Stimulated activated CD8-positive, alpha-beta memory T cell treated with anti-CD3 and anti-CD28 coated beads, Interleukin-12 subunit alpha, Interleukin-12 subunit beta, amount 100 ng/mL, for 24 hours (primary cell): ENCODE data around the gene SLAMF8.

Source experiments
- DNase-seq: peaks from one replicate; pipeline ENCODE4 v3.0.0-alpha.2; 2020; ENCODE audit errors: extremely low read depth

Gene SLAMF8

DNA sequence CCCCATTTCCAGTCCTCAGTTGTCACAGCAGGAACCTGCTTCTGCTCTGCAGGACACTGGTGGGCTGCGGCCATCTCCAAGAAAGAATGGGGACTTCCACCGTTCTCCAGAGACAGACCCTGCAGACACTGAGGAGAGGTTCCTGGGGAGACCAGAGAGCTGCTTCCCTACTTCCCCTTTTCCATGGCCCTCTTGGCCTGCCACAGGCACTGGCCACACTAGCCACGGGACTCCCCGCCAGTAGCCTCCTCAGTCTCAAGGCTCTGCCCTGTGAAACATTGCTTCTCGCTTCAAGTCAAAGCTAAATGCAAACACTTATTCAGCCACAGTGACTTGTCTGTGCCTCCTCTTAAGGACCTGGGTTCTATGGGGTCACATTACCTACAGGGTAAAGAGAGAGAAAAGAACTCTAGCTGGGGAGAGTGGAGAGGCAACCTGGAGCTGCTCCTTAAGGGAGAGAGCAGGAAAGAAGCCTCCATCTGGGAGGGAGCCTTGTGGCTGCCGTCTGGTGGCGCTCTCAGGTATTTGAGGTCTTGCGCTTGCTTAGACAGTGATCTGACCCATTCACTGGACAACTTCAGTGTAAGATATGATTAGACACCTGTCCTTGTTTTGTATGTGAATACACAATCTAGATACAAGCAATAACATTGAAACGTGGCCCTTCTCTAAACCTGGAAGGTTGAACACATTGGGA, 5.4 kb upstream of the SLAMF8 start:
- DNase-seq = no peak

DNA sequence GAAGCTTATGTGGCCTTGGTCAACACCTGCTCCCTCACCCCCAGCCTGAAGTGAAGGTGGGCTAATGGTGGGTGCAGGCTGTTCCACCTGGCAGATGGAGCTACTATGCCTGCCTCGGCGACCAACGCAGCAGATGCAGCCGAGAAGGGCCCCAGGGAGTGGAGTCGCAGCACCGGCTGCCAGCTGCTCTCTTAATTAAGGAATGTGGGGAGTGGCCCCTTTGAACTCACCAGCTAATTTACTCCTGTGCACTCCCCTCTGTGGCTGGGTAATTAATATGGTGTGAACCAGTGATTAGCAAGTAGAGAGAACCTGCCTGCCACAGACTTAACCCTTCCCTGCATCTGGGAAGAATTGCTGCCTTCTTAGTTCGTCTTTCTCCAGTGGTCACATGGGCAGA, 3.3 kb upstream of the SLAMF8 start:
- no peak for DNase-seq

DNA sequence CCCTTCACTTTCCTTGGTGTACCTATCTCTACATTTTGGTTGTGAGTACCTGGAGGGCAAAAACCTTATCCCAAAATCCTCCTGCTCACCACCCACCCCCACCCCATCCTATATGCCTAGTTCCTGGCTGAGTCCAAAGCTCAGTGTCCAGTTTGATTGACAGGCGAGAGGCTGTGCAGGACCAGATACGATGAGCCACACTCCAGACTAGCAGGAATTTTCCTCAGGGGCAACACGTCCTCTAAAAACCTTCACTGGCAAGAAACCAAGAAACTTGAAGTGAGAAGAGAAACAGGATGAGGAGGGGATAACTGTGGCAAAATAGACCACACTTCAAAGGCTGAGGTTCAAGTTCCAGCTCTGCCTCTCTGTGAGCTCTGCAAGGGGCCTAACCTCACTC, 1.1 kb upstream of the SLAMF8 start:
- no peak for DNase-seq

DNA sequence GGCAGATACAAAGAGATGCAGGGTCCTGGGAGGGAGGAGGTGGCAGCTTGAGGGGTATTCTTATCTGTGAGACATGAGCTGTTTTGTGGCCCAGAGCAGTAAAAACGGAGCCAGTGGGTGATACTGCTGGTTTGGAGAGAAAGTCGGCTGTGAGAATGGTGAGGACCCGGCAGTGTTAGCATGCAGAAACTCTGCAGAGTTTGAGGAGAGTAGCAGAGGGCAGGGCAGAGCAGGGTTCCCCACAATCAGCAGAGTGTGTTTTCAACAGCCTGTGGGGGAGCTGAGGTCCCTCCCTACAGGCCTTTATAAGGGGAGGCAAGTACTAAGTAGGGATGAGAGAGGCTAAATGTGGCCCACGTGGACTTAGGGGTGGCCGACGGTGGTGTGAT, 423 bp downstream of the SLAMF8 start:
- DNase-seq = no peak

DNA sequence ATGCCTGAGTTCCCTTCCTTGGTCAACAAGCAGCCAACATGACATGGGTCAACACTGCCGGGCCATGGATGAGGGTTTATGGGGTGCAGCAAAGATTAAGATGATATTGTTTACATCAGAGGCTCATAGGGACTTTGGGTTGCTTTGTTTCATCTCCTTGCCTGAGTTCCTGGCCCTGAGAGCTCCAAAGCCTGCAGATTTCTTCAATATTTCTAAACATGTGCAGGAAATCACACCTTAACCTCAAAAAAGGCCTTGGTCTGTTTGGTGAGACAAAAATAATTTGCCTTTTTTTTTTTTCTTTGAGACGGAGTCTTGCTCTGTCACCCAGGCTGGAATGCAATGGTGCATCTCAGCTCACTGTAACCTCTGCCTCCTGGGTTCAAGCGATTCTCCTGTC, 876 bp downstream of the SLAMF8 start:
- DNase-seq = no peak

DNA sequence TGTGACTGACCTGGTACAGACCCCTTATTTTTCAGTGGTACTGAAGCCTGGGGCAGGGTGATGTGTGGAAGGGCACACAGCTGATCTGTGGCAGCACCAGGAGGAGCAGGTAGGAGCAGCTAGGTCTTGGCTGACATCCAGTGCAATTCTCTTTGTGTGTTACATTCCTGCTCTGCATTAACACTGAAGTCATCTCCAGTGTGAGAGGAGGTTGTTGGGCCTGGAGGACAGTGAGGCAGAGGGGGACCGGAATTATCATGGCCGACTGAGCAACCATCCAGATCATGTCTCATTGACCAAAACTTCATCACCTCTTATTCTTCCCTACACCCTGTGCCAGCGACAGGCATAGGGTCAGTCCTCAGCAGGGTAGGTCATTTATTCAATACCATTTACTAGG, 1.5 kb downstream of the SLAMF8 start:
- no peak for DNase-seq

DNA sequence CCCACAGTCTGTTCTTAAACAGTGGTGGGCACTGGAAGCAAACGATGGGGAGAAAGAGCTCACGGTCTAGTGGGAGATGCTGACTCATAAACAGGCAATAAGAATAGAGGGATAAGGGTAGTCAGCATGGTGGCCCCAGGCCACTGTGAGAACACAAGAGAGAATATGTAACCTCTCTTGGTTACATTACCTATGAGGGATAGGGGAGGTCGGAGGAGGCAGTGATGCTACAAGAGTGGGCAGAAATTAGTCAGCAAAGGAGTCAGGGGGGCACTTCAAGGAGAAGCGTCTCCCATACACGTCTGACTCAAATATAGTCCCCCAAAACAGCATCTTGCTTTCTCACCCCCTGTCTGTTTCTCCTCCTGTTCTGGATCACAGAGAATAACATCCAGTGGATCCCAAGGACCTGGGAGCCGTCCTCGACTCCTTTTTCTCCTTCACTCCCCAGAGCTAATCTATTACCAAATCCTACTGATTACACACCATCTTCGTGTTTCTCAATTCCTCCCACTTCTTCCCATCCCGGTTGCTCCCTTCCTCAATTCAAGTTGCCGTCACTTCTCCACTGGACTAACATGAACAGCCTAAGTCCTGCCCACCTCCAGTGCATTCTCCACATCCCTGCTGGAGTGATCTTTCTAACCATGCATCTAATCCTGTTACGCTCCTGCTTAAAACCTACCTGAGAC, 2.1 kb downstream of the SLAMF8 start:
- DNase-seq = no peak

DNA sequence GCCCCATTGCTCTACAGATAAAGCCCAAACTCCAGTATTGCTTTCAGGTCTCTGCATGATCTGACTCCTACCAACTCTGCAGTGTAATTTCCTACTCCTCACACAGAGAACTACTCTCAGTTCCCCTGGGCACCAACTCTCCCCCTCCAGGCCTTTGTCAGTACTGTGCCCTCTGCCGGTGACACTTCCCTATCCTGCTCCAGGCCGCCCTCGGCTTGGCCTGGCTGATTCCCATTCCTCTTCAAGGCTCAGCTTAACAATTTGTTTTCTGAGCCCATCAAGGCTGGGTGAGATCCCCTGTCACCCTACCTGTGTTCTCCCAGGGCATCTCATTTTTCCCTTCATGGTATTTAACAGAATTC, 2.6 kb downstream of the SLAMF8 start:
- DNase-seq = no peak

DNA sequence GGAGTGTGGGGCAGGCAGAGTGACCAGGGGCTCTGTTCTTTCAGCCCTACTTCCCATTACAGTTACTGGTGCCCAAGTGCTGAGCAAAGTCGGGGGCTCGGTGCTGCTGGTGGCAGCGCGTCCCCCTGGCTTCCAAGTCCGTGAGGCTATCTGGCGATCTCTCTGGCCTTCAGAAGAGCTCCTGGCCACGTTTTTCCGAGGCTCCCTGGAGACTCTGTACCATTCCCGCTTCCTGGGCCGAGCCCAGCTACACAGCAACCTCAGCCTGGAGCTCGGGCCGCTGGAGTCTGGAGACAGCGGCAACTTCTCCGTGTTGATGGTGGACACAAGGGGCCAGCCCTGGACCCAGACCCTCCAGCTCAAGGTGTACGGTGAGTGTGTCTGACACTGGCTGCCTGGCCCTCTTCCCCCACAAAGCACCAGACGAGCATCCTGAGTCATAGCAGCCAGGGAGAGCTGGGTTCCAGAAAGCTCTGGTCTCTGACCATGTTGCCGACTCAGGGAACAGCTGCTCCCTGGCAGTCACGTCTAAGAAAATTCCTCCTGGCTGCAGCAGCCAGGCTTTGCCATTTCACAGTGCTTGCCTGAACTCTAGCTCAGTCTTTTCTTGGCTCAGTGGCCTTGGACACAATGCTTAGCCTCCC, 3.3 kb downstream of the SLAMF8 start:
- no peak for DNase-seq

DNA sequence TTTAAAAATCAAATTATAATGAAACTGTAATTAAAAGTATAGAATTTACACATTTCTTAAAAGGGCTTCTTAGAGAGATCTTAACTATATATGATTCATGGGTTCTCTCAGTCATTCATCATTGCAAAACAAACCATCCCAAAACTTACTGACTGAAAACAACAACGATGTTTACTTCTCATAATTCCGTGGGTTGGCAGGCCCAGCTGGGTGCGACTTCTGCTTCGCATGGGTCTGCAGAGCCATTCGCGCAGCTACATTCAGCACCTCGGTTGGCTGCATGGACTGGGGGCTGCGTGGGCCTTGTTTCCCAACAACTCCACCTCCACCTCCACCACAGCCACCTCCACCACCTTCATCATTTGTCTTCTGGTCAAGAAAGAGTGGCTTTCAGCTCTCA, 4.0 kb downstream of the SLAMF8 start:
- DNase-seq = no peak

DNA sequence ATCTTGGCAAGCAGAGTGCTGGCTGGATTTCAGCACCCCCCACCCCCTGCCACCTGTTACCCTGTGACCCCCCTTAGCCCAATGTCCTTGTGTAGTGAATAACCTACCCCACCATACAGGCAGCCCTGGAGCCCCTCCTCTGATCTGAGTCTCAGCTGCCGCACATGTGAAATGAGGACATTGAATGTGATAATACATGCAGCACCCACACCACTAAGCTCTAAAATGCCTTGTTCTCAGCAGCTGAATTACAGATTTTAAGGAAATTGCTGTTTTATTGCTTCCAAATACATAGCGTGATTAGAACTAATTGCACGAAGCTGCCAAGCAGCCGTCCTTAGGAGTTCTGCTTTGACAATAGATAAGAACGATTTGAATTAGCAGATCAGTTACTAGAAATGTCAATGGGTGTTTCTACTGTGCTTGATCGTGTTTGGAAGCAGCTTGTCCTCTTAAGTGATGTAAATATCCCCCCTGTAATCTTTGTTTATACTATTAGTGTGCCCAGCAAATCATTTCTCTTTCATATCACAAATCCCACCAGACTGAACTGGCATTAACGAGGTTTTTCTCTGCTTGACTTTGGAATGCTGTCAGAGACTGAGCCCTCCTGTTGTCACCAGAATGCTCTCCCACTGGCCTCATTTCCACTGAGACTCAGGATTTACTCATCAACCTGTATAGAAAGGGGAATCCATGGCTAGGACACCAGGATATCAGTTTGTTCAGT, 4.9 kb downstream of the SLAMF8 start:
- no peak for DNase-seq

DNA sequence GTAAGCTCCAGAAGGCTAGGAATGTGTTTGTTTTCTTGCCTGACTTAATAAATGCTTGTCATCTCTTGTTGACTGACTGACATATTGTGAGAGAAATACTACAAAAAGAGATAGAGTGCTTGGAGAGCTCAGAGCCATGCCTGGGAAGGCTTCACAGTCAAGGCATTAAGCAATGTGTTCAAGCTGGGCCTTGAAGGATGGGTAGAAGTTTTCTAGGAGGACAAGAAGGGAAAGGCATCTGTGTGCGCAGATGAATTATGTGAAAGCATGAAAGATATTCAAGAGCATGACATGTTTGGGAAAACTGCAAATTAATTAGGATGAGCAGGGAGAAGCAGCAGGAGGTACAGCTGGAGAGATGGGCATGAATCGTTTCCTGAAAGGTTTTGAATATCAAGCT, 5.6 kb downstream of the SLAMF8 start:
- DNase-seq = no peak

DNA sequence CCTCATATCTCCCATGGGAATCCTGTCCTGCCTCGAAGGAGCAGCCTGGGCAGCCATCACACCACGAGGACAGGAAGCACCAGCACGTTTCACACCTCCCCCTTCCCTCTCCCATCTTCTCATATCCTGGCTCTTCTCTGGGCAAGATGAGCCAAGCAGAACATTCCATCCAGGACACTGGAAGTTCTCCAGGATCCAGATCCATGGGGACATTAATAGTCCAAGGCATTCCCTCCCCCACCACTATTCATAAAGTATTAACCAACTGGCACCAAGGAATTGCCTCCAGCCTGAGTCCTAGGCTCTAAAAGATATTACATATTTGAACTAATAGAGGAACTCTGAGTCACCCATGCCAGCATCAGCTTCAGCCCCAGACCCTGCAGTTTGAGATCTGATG, 8.7 kb downstream of the SLAMF8 start:
- DNase-seq = no peak

DNA sequence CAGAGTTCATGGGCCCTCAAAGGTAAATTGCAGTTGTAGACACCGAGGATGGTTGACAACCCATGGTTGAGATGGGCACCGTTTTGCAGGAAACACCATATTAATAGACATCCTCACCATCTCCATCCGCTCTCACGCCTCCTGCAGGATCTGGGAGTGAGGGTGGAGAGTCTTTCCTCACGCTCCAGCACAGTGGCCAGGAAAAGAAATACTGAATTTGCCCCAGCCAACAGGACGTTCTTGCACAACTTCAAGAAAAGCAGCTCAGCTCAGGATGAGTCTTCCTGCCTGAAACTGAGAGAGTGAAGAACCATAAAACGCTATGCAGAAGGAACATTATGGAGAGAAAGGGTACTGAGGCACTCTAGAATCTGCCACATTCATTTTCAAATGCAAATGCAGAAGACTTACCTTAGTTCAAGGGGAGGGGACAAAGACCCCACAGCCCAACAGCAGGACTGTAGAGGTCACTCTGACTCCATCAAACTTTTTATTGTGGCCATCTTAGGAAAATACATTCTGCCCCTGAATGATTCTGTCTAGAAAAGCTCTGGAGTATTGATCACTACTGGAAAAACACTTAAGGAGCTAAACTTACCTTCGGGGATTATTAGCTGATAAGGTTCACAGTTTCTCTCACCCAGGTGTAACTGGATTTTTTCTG, 9.3 kb downstream of the SLAMF8 start:
- no peak for DNase-seq

DNA sequence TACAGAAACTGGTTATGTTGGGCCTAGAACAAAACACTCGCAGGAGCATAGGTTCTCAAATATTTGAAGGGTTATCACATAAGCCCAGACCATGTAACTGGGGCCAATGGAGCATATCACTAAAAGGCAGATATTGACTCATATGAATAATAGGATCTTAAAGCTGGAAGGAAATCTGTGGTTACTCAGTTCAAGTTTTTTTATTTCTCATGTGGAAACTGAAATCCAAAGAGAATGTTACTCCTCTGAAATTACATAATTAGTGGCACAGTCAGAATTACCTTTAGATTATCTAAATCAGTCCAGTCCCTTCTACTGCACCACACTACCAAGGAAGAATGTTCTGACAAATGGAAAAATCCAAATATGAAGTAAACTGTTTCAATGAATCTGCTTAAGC, 12.0 kb downstream of the SLAMF8 start:
- DNase-seq = no peak

DNA sequence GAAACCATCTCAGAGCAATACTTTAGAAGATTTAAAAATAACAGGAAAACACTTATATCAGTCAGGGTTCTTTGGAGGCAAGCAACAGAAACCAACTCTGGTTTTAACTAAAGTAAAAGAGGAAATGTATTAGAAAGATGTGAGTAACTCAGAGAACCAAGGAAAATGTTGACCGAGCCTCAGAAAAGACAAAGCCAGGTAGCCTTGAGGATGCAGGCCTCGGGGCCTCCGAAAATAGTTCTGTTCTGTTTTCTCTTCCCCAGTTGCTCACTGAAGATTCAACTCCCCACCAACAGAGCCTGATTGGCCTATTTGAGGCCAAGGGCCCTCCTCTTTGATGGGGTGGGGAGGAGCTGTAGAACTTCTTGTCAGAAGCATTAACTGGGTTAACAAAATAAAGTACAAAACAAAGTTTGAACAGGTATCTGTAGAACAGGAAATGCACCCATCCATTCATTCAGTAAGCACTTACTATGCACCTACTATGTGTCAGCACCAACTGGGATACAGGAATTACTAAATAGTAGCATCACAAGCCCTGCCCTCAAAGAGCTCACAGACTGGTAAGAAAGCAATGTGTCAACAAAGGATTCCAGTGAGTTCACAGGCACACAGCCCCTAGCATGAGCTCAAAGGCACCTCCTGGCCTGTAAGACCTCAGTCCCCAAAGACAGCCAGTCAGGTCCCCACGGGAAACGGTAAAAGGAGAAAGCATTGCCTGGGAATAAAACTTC, 12.6 kb downstream of the SLAMF8 start:
- DNase-seq = no peak

DNA sequence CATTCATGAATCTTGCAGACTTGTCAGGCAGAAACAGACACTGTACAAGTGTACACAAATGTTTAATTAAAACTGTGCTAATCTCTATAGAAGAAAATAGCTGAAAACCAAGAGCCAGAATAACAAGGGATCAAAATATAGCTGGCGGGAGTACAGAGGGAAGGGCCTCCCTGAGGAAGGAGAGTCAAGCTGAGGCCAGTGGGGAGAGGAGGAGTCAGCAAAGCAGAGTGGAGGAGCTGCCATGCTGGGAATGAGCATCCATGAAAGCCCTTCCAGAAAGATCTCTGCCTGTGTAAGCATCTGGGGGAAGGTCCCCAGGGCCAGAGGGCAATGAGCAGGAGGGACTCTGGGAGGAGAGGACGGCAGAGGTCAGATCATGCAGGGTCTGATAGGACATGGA, 15.1 kb downstream of the SLAMF8 start:
- no peak for DNase-seq

DNA sequence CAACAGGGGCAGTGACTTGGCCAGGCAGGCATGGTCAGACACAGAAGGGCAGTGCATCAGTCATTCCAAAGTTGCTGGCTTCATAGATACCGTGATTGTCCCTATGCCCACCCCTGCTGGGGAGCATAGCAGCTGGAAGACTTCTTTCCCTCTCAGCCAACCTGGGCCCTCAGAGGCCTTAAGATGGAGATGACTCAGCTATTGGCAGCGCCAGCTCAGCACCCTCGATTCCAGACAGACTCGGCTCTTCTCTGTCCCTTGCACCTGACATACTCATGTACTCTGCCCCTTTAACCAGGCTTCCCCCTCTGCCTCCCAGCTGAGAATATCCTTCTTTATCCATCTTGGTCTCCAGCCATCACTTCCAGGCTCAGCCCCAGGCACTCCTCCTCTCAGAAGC, 16.8 kb downstream of the SLAMF8 start:
- DNase-seq = no peak

DNA sequence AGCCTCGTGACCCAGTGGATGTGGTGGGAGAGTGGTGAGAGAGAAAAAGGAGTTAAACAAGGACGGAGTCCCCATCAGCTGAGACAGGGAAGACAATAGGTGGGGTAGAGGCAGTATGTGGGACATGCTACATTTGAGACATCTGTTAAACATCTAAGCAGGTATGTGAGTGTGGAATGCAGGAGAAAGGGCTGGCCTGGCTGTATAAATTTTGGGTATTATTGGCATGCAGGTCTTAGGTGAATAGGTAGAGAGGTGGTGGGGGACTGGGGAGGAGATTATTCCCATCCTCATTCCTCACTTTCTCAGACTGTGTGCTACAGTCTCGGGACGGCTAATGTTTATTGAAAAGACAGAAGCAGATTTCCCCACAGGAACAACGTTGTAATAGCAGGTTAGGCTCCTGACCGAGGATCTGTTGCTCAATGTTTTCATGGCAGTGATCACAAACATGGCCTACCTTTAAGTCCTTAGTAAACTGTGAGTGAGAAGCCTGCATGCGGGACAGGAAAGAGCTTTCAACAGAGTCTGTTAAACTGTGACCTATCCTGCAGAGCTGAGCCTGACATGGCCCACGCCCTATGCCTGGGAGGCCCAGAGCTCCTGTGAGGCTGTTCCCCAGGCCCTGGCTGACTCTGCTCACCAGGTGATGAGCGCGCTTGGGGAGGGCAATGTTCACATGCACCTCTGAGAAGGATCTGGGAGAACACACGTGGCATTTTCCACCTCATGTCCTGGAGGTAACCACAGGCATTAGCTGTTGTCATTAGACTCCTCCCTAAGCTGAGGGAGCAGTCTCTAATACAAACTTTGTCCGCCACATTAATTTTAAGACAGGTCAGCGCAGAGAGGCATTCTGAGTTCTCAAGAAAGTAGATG, 19.3 kb downstream of the SLAMF8 start:
- no peak for DNase-seq

DNA sequence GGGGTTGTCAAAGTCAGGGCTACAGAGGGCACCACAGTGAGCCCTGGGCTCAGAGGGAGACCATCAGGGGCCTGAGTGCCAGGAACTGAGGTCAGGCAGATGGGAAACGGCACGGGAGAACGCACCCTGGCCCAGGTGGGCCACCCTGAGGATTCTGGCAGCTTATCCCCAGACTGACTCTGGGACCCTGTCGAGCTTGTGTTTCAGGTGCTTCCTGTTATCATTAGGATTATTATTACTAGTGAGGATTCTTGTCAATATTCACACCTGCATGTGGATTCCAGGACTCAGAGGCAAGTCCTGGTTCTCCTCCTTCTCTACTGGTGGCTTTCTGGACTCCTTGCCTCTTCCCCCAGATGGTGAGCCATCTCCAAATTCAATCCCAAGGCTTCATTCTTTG, 20.6 kb downstream of the SLAMF8 start:
- DNase-seq = no peak

DNA sequence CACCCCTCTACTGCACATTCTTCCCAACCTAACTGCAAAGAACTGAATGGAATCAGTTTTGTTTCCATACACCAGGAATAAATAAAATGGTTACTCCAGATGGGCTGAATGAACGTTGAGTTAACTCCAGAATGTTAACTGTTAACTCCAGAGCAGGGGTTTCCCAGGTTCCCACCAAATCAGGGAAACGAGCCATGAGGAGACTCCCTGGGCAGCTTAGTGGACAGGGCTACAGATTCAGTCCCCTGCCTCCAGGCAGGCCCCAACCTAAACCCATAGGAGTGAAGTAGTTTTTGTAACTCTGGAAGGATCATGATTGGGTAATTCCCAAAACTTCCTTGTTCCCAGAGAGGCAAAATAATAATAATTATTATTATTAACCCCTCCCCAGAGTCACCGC, 21.7 kb downstream of the SLAMF8 start:
- DNase-seq = no peak
